Astrocyte (in vitro differentiated cells and primary cell): ENCODE measurements around the gene TUT4.

Experiments used
- EZH2 ChIP-seq: IDR thresholded peaks from 2 replicates; pipeline ENCODE4 v1.6.1; 2012; ENCODE audit warnings: mild to moderate bottlenecking, low read length, inconsistent platforms; ENCODE audit not compliant: insufficient read depth
- TF ChIP-seq, protein P1 (sequence below): IDR thresholded peaks from 2 replicates; pipeline ENCODE4 v1.5.1; 2011; ENCODE audit warnings: low read depth, mild to moderate bottlenecking, inconsistent platforms, low read length, moderate library complexity; ENCODE audit not compliant: insufficient read depth

DNA sequence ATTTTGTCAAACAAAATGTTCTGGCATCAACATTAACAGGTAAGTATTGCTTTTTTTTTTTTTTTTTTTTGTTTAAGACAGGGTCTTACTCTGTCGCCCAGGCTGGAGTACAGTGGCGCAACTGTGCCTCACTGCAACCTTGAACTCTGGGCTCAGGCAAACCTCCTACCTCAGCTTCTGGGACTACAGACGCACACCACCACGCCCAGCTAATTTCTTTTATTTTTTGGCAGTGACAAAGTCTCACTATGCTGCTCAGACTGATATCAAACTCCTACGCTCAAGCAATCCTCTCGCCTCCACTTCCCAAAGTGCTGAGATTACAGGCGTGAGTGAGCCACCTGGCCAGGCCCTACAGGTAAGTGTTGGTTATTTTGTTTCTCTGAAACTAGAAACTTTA is 2.4 kb downstream of the TUT4 start:
- TF ChIP-seq, protein P1, sequence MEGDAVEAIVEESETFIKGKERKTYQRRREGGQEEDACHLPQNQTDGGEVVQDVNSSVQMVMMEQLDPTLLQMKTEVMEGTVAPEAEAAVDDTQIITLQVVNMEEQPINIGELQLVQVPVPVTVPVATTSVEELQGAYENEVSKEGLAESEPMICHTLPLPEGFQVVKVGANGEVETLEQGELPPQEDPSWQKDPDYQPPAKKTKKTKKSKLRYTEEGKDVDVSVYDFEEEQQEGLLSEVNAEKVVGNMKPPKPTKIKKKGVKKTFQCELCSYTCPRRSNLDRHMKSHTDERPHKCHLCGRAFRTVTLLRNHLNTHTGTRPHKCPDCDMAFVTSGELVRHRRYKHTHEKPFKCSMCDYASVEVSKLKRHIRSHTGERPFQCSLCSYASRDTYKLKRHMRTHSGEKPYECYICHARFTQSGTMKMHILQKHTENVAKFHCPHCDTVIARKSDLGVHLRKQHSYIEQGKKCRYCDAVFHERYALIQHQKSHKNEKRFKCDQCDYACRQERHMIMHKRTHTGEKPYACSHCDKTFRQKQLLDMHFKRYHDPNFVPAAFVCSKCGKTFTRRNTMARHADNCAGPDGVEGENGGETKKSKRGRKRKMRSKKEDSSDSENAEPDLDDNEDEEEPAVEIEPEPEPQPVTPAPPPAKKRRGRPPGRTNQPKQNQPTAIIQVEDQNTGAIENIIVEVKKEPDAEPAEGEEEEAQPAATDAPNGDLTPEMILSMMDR: no peak
- TF ChIP-seq EZH2: no peak
